ENCODE measurements around the gene CHRNB2.

GRCh38 chr1:154521695-154522094 is 45.9 kb upstream of the CHRNB2 start:
- TF ChIP-seq CTCF (IDR thresholded peaks at IDR 0.05 in 4 of 5, conservative IDR thresholded peaks at IDR 0.05 in 1 of 5): no peak
- no peak for TF ChIP-seq POLR2A (IDR thresholded peaks at IDR 0.05)

All from gastrocnemius medialis (tissue), 4 donors.